KMS-11 (cell line): Measurements from ENCODE around the gene NFATC1.

ENCODE experiments used
- H2AFZ ChIP-seq: fragments of 200-600 bp; sonication (generic); 2 replicates; pipeline ENCODE4 v1.6.1; 2016; ENCODE audit warnings: antibody characterized with exemption, mixed run types, low read depth
- H3K27ac ChIP-seq: fragments of 200-600 bp; sonication (generic); 2 replicates; pipeline ENCODE4 v1.6.1; 2016; ENCODE audit warnings: mild to moderate bottlenecking, mixed run types
- H3K27me3 ChIP-seq: fragments of 200-600 bp; sonication (generic); 2 replicates; pipeline ENCODE4 v1.6.1; 2017; ENCODE audit warnings: mild to moderate bottlenecking, low read depth, mixed run types, moderate library complexity; ENCODE audit not compliant: insufficient read depth
- H3K36me3 ChIP-seq: fragments of 200-600 bp; sonication (generic); 2 replicates; pipeline ENCODE4 v1.6.1; 2017; ENCODE audit warnings: mild to moderate bottlenecking, mixed run types; ENCODE audit not compliant: insufficient read depth
- H3K4me1 ChIP-seq: fragments of 200-600 bp; sonication (generic); 2 replicates; pipeline ENCODE4 v1.6.1; 2016; ENCODE audit warnings: mild to moderate bottlenecking, low read depth, mixed run types; ENCODE audit not compliant: poor library complexity, severe bottlenecking
- H3K4me2 ChIP-seq: fragments of 200-600 bp; sonication (generic); 2 replicates; pipeline ENCODE4 v1.7.0; 2016; ENCODE audit warnings: mild to moderate bottlenecking, mixed run types
- H3K4me3 ChIP-seq: fragments of 200-600 bp; sonication (generic); IDR thresholded peaks from 2 replicates; pipeline ENCODE4 v1.6.1; 2017; ENCODE audit warnings: low read depth, low read length, mixed read lengths; ENCODE audit not compliant: insufficient read depth
- H3K79me2 ChIP-seq: fragments of 200-600 bp; sonication (generic); 2 replicates; pipeline ENCODE4 v1.6.1; 2016; ENCODE audit warnings: low read depth, mixed run types; ENCODE audit not compliant: insufficient read depth
- H3K9ac ChIP-seq: fragments of 200-600 bp; sonication (generic); 2 replicates; pipeline ENCODE4 v1.6.1; 2016; ENCODE audit warnings: mild to moderate bottlenecking, mixed run types
- H4K20me1 ChIP-seq: fragments of 200-600 bp; sonication (generic); 2 replicates; pipeline ENCODE4 v1.6.1; 2016; ENCODE audit warnings: mild to moderate bottlenecking, mixed run types; ENCODE audit not compliant: insufficient read depth
- CTCF ChIP-seq: fragments of 200-600 bp; sonication (generic); conservative IDR thresholded peaks from 2 replicates; pipeline ENCODE4 v1.6.1; 2017; ENCODE audit warnings: low read depth, mild to moderate bottlenecking, antibody characterized with exemption, low read length, moderate library complexity, mixed read lengths

The NFATC1 gene

GRCh38 chr18:79524181-79525078 is 128.7 kb downstream of the NFATC1 start:
- H3K27ac ChIP-seq, result no peak overlapping the region
- H3K36me3 ChIP-seq, result no peaks in the 10 kb centered on the region
- H3K4me3 ChIP-seq, result no peak overlapping the region
- no peak overlapping the region for H3K9ac ChIP-seq
- no peaks in the 10 kb centered on the region for H3K4me1 ChIP-seq
- no peak overlapping the region for H2AFZ ChIP-seq
- H3K79me2 ChIP-seq, result no peaks in the 10 kb centered on the region
- no peaks in the 10 kb centered on the region for H3K27me3 ChIP-seq
- no peaks in the 10 kb centered on the region for H4K20me1 ChIP-seq
- TF ChIP-seq CTCF, result no peak
- H3K4me2 ChIP-seq, result no peak overlapping the region

- H3K27ac ChIP-seq, result no peak overlapping the region
These were observed 130.1 kb downstream of the NFATC1 start for GRCh38 chr18:79525556-79526467.

GRCh38 chr18:79526468-79527460 is 131.0 kb downstream of the NFATC1 start:
- H2AFZ ChIP-seq, result no peak overlapping the region
- no peaks in the 10 kb centered on the region for H3K27me3 ChIP-seq
- no peak overlapping the region for H3K9ac ChIP-seq
- no peak overlapping the region for H3K4me3 ChIP-seq
- H3K36me3 ChIP-seq, result no peaks in the 10 kb centered on the region
- H3K27ac ChIP-seq, result no peak overlapping the region
- no peaks in the 10 kb centered on the region for H3K4me1 ChIP-seq
- no peak for TF ChIP-seq CTCF
- no peaks in the 10 kb centered on the region for H3K79me2 ChIP-seq
- no peak overlapping the region for H3K4me2 ChIP-seq
- H4K20me1 ChIP-seq, result no peaks in the 10 kb centered on the region

More at GRCh38 chr18:79525556-79526467, 130.1 kb downstream of the NFATC1 start:
- H4K20me1 ChIP-seq, result no peaks in the 10 kb centered on the region
- no peaks in the 10 kb centered on the region for H3K36me3 ChIP-seq
- no peaks in the 10 kb centered on the region for H3K27me3 ChIP-seq
- H3K4me2 ChIP-seq, result no peak overlapping the region
- no peak for TF ChIP-seq CTCF
- no peaks in the 10 kb centered on the region for H3K4me1 ChIP-seq
- no peak overlapping the region for H2AFZ ChIP-seq
- H3K9ac ChIP-seq, result no peak overlapping the region
- H3K79me2 ChIP-seq, result no peaks in the 10 kb centered on the region
- no peak overlapping the region for H3K4me3 ChIP-seq
